Parathyroid adenoma (tissue), 2 donors: ENCODE data around the gene MAL.

Experiments used
- H2AFZ ChIP-seq: fragments of 300-600 bp; sonication (generic); one replicate; pipeline ENCODE4 v1.7.0; 2017; ENCODE audit warnings: antibody characterized with exemption, mild to moderate bottlenecking
- H3K27ac ChIP-seq: fragments of 300-600 bp; sonication (generic); one replicate; pipeline ENCODE4 v1.7.0; 2017
- H3K27me3 ChIP-seq: fragments of 300-600 bp; sonication (generic); one replicate; pipeline ENCODE4 v1.7.0; 2017; ENCODE audit warnings: low read length; ENCODE audit not compliant: control insufficient read depth, insufficient read depth
- H3K36me3 ChIP-seq: fragments of 300-600 bp; sonication (generic); one replicate; pipeline ENCODE4 v1.7.0; 2017; ENCODE audit warnings: low read length; ENCODE audit not compliant: control insufficient read depth, insufficient read depth
- H3K4me1 ChIP-seq: fragments of 300-600 bp; sonication (generic); one replicate; pipeline ENCODE4 v1.7.0; 2017; ENCODE audit warnings: control low read depth
- H3K4me2 ChIP-seq: fragments of 300-600 bp; sonication (generic); one replicate; pipeline ENCODE4 v1.7.0; 2017; ENCODE audit warnings: low read length
- H3K4me3 ChIP-seq: fragments of 300-600 bp; sonication (generic); one replicate; pipeline ENCODE4 v1.7.0; 2017; ENCODE audit warnings: low read depth, low read length
- H3K79me2 ChIP-seq: fragments of 300-600 bp; sonication (generic); one replicate; pipeline ENCODE4 v1.7.0; 2017; ENCODE audit warnings: control low read depth
- H3K9ac ChIP-seq: fragments of 300-600 bp; sonication (generic); one replicate; pipeline ENCODE4 v1.7.0; 2017; ENCODE audit warnings: mild to moderate bottlenecking
- H3K9me3 ChIP-seq: fragments of 300-600 bp; sonication (generic); one replicate; pipeline ENCODE4 v1.7.0; 2017; ENCODE audit warnings: low read length; ENCODE audit not compliant: control insufficient read depth
- TF ChIP-seq, protein P1 (sequence below): fragments of 300-600 bp; sonication (generic); IDR thresholded peaks from one replicate; pipeline ENCODE4 v1.7.0; 2017; ENCODE audit warnings: antibody characterized with exemption, mild to moderate bottlenecking
- donor health status: primary hyperparathyroidism.

Gene MAL

DNA sequence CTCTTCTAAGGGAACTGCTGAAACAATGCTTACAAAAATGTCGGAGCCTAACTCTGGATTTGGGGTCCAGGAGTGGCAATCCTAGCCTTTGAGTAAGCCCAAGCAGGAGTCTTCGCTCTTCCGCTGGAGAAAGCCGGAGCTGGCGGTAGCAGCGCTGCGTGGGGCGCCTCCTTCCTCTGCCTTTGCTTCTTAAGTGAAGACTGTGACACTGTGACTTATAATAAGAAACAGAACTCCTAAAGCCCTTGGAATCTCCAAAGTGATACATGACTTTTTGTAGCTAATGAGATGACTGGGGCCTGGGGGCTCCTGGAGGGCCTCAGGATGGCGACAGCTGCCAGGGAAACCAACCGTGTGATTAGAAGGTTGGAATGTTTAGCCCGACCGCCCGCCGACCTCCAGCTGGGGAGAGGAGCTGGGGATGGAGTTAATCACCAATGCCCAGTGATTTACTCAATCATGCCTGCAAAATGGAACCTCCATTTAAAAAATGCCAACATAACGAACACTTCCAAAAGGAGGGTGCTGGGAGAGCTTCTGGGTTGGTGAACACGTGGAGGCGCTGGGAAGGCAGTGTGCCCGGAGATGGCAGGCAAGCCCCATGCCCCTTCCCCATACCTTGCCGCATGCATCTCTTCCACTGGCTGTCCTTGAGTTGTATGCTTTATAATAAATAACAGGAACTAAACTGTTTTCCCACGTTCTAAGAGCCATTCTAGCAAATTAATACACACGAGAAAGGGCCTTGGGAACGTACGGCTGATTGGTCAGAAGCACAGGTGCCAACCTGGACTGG lies 29.0 kb upstream of the MAL start:
- no peaks in the 10 kb centered on the region for H3K36me3 ChIP-seq
- H3K27me3 ChIP-seq: no peaks in the 10 kb centered on the region

DNA sequence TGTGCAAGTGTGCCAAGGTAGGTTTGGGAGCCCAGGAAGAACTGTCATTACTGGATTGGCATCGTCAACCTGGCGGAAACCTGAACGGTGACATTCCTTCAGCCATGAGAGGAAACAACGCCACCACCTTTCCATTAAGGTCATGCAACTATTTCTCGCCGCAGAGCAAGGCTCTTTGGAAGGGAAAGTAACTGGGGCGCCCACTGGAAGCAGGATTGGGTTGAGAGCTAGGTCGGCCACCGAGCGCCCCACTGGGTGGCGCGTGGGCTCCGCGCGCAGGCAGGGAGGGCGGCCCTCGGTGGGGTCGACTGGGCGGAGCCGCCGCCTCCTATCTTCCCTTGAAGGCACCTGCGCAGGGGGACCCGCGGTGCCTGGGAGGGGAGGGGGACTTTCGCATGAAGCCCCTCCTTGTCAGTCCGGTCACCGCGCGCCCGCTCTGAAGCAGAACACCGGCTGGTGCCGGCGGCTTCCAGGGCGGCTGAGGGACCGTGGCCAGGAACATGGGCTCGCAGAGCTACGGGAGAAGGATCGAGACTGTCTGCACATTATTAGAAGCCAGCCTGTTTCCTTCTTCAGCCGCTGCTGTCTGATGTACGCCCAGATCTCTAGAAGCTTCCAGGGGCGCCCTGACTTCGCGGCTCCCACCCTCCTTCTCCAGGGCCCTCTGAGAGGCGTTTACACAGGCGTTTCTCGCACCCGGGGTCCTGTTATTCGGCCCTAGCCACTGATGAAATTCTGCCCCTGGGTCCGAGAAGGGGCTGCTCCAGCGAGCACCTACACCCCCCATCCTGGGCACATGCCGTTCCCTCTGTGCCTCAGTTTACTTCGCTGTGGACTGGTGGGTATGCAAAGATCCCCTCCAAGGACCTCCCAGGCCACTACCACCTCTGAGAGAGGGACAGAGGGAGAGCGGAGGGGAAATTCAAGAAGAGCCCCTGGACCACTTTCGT lies 27.3 kb upstream of the MAL start:
- Histone ChIP-seq H3K27ac (no peak overlapping the region), H3K4me3 (no peak overlapping the region), H3K9me3 (no peaks in the 10 kb centered on the region), H3K79me2 (no peaks in the 10 kb centered on the region), H3K36me3 (no peaks in the 10 kb centered on the region), H3K4me1 (no peaks in the 10 kb centered on the region), H3K27me3 (no peaks in the 10 kb centered on the region), H2AFZ (peak overlapping the region; percentile 75), H3K9ac (no peak overlapping the region), H3K4me2 (no peak overlapping the region)
- TF ChIP-seq, protein P1, sequence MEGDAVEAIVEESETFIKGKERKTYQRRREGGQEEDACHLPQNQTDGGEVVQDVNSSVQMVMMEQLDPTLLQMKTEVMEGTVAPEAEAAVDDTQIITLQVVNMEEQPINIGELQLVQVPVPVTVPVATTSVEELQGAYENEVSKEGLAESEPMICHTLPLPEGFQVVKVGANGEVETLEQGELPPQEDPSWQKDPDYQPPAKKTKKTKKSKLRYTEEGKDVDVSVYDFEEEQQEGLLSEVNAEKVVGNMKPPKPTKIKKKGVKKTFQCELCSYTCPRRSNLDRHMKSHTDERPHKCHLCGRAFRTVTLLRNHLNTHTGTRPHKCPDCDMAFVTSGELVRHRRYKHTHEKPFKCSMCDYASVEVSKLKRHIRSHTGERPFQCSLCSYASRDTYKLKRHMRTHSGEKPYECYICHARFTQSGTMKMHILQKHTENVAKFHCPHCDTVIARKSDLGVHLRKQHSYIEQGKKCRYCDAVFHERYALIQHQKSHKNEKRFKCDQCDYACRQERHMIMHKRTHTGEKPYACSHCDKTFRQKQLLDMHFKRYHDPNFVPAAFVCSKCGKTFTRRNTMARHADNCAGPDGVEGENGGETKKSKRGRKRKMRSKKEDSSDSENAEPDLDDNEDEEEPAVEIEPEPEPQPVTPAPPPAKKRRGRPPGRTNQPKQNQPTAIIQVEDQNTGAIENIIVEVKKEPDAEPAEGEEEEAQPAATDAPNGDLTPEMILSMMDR: no peak

More for the DNA sequence above, 29.0 kb upstream of the MAL start:
- no peaks in the 10 kb centered on the region for H3K4me1 ChIP-seq
- H3K9ac ChIP-seq: no peak overlapping the region
- no peaks in the 10 kb centered on the region for H3K9me3 ChIP-seq
- no peak overlapping the region for H3K4me3 ChIP-seq
- TF ChIP-seq, protein P1: no peak
- H2AFZ ChIP-seq: no peak overlapping the region
- no peak overlapping the region for H3K4me2 ChIP-seq
- H3K79me2 ChIP-seq: no peaks in the 10 kb centered on the region
- H3K27ac ChIP-seq: no peak overlapping the region

DNA sequence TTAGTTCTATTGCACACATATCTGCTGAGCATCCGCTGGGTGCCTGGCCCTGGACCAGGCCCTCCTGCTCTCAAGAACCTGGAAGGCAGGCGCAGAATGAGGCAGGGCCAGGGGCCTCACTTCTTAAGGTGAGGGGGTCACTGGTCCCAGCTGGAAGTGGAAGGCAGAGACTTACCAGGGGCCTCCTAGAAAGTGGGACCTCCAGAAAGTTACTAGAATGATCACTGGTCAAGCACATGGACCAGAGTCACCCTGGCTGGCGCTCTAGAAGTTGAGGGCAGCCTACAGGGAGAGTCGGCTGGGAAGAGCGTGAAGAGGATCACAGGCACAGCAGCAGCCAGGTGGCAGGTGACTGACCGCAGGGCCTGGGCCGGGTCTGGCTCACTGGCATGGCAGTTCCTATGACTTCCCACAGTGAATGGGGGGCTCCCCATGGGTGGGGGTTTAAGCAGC lies 26.1 kb upstream of the MAL start:
- H3K27me3 ChIP-seq: no peaks in the 10 kb centered on the region

DNA sequence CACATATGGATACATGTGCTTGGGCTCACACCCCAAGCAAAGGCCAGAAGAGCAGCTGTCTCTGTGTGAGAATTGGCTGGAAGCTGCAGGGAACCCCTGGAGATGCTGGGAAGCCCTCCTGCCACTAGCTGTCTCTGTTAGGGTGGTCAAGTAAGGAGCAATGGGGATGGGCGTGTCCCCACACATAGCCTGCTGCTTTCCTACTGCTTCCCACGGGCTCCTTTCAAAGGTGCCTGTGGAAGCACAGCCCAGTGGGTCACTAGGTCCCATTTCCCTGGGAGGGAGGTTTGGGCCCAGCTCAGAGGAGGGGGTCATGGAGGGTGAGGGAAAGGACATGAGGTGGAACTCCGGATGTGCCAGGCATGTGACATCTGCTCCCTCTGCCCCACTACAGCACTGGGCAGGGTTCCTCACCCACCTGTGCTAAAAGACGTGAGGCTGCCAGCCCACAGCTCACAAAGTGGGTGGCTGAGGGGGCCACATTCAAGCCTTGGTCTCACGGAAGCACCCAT lies 24.4 kb upstream of the MAL start:
- H3K27ac ChIP-seq: no peak overlapping the region
- no peaks in the 10 kb centered on the region for H3K27me3 ChIP-seq
- no peak overlapping the region for H3K4me3 ChIP-seq
- H3K9me3 ChIP-seq: no peaks in the 10 kb centered on the region
- H3K79me2 ChIP-seq: no peaks in the 10 kb centered on the region
- H3K4me1 ChIP-seq: no peaks in the 10 kb centered on the region
- TF ChIP-seq, protein P1: no peak
- H3K9ac ChIP-seq: no peak overlapping the region
- no peaks in the 10 kb centered on the region for H3K36me3 ChIP-seq
- no peak overlapping the region for H2AFZ ChIP-seq
- no peak overlapping the region for H3K4me2 ChIP-seq

More for the DNA sequence above, 26.1 kb upstream of the MAL start:
- Histone ChIP-seq H3K79me2 (no peaks in the 10 kb centered on the region), H2AFZ (no peak overlapping the region), H3K36me3 (no peaks in the 10 kb centered on the region), H3K4me3 (no peak overlapping the region), H3K4me2 (no peak overlapping the region), H3K9me3 (no peaks in the 10 kb centered on the region), H3K9ac (no peak overlapping the region), H3K4me1 (no peaks in the 10 kb centered on the region), H3K27ac (no peak overlapping the region)
- TF ChIP-seq, protein P1: no peak
